Psoas muscle (tissue), 8 donors: ENCODE data around the gene FLT3LG. TPM values are rescaled to one million over a fixed set of nuclear protein-coding genes. Genes with fewer than 3 reads are reported as not detected.

Source experiments
- ATAC-seq, 4 donors: fragments of 200-7000 bp; cut with Tn5 transposase; one replicate each; pipeline ENCODE4 v1.9.1; 2020; ENCODE audit warnings: moderate library complexity in 3 of 4, mild to moderate bottlenecking in 2 of 4
- DNase-seq, 2 donors: peaks; one replicate each; pipeline ENCODE4 v3.0.0-alpha.2; 2020
- H3K27ac ChIP-seq: fragments of 200-600 bp; one replicate; pipeline ENCODE4 v1.8.0; 2022
- H3K27me3 ChIP-seq, 3 donors: fragments of 200-600 bp in 1 of 3; one replicate each; pipeline versions ENCODE4 v1.6.1 to v1.8.0; 2013 to 2022; ENCODE audit warnings: low read length in 2 of 3, mild to moderate bottlenecking in 2 of 3, moderate library complexity in 1 of 3; ENCODE audit not compliant: insufficient read depth in 3 of 3
- H3K36me3 ChIP-seq, 2 donors: fragments of 200-600 bp in 1 of 2; one replicate each; pipeline versions ENCODE4 v1.6.1 to v1.8.0; 2013 to 2022; ENCODE audit warnings: low read depth in 1 of 2, mild to moderate bottlenecking in 1 of 2, moderate library complexity in 1 of 2; ENCODE audit not compliant: insufficient read depth in 1 of 2
- H3K4me1 ChIP-seq: fragments of 200-600 bp; one replicate; pipeline ENCODE4 v1.8.0; 2022
- H3K4me3 ChIP-seq: fragments of 200-600 bp; one replicate; pipeline ENCODE4 v1.8.0; 2022; ENCODE audit warnings: mild to moderate bottlenecking
- H3K9me3 ChIP-seq: fragments of 200-600 bp; one replicate; pipeline ENCODE4 v1.8.0; 2022
- CTCF ChIP-seq: fragments of 200-600 bp; IDR thresholded peaks from one replicate; pipeline ENCODE4 v1.8.0; 2022; ENCODE audit warnings: antibody characterized with exemption
- WGBS, 3 donors: extraction: QIAGEN DNeasy Blood & Tissue Kit; methylation state at CpG; one replicate each; pipeline versions ENCODE4 v1.1.6 to v1.1.7; 2013; 5-methylcytosine and 5-hydroxymethylcytosine counted together
- intact Hi-C, 2 donors: fragments of 100-400 bp; cut with DNase I; formaldehyde crosslinking; loops; one replicate each; pipeline versions ENCODE4 v1.11.0 to v1.14.2; 2022
- polyA plus RNA-seq, 3 donors: library from polyadenylated mRNA; stranded (reverse); fragments of 200-250 nt; gene quantifications; one replicate each; pipeline ENCODE4 v1.2.3, GENCODE V29; 2013
- total RNA-seq, 4 donors: library from RNA; stranded (reverse); fragmentation: NEBNext Ultra II Directional in 2 of 4; extraction: Animal tissue kit (Norgen Biotek cat#: 25700) in 2 of 4; gene quantifications; one replicate each; pipeline versions ENCODE4 v1.2.1 to v1.2.4, GENCODE V29; 2021 to 2023
- donor health status: healthy with polysubstance abuse.
- donor health status: DM: no; HTN: no; CAD: no; lungs with moderate emphysema.
- donor health status: Bipolar disorder and iron deficiency.
- donor health status: healthy.
- donor health status: DM: yes; HTN: yes; CAD: no.
- donor health status: DM: no; HTN: no; CAD: no.
- donor health status: DM: no; HTN: no; CAD: no.
- donor health status: DM: yes; HTN: yes; CAD: no.

FLT3LG gene
- total and polyA plus RNA-seq, 7 donors: 1.9 to 4.5 (median 2.9) TPM

GRCh38 chr19:49497047-49497788 is 23.2 kb downstream of the FLT3LG start:
- DNase-seq: peak; percentile 61 to 72
- peak overlapping the region; percentile 98 for H3K27ac ChIP-seq
- intact Hi-C loops: loop anchor here (5.0 to 10.0 kb wide), 2 partner anchors 318 to 380 kb away; partner anchors contain the start of genes AKT1S1 (in 1 of the 2), FUZ (in 1 of the 2), MED25 (in 1 of the 2) and TBC1D17 (in 1 of the 2)
- peak overlapping the region; percentile 99 for H3K4me3 ChIP-seq
- peak in 1 of 4 donors; percentile 31 for ATAC-seq
- no peak for TF ChIP-seq CTCF
- WGBS, 3 donors: 17 to 27% (median 20%) methylated on average over 22 of the region's 22 CpGs
- H3K36me3 ChIP-seq: peaks cover 23 to 42% of the 10 kb centered on the region in 2 donors
- peaks cover 35% of the 10 kb centered on the region for H3K4me1 ChIP-seq
- no peaks in the 10 kb centered on the region for H3K9me3 ChIP-seq
- H3K27me3 ChIP-seq: no peaks in the 10 kb centered on the region

GRCh38 chr19:49497789-49498103 is 23.7 kb downstream of the FLT3LG start:
- TF ChIP-seq CTCF: no peak
- Histone ChIP-seq H3K27me3 (no peaks in the 10 kb centered on the region), H3K27ac (peak overlapping the region; percentile 98), H3K36me3 (peaks cover 19 to 37% of the 10 kb centered on the region in 2 donors), H3K4me3 (peak overlapping the region; percentile 99), H3K9me3 (no peaks in the 10 kb centered on the region), H3K4me1 (peaks cover 35% of the 10 kb centered on the region)
- ATAC-seq: no peak
- no peak for DNase-seq
- intact Hi-C loops: loop anchor here (5.0 to 10.0 kb wide), 2 partner anchors 317 to 380 kb away; partner anchors contain the start of genes AKT1S1 (in 1 of the 2), FUZ (in 1 of the 2), MED25 (in 1 of the 2) and TBC1D17 (in 1 of the 2)
- WGBS, 3 donors: 85 to 89% (median 88%) methylated on average over 12 of the region's 12 CpGs

- no peak for TF ChIP-seq CTCF
- Histone ChIP-seq H3K27ac (peak overlapping the region; percentile 98), H3K9me3 (no peaks in the 10 kb centered on the region), H3K36me3 (peaks cover 19 to 31% of the 10 kb centered on the region in 2 donors), H3K4me1 (peaks cover 41% of the 10 kb centered on the region), H3K4me3 (peak overlapping the region; percentile 99), H3K27me3 (no peaks in the 10 kb centered on the region)
- intact Hi-C loops: loop anchor here (5.0 to 10.0 kb wide), 2 partner anchors 316 to 379 kb away; partner anchors contain the start of genes AKT1S1 (in 1 of the 2), FUZ (in 1 of the 2), MED25 (in 1 of the 2) and TBC1D17 (in 1 of the 2)
- DNase-seq (no peak), ATAC-seq (no peak)
- 77 to 87% (median 80%) methylated on average over 7 of the region's 7 CpGs for WGBS, 3 donors
Observed at GRCh38 chr19:49498475-49498874, 24.5 kb downstream of the FLT3LG start.

GRCh38 chr19:49499030-49499670 is 25.1 kb downstream of the FLT3LG start:
- WGBS, 3 donors: 53 to 65% (median 57%) methylated on average over 19 of the region's 19 CpGs
- H3K4me1 ChIP-seq: peaks cover 42% of the 10 kb centered on the region
- DNase-seq: no peak

More at GRCh38 chr19:49499030-49499670, 25.1 kb downstream of the FLT3LG start:
- ATAC-seq: no peak
- Histone ChIP-seq H3K9me3 (no peaks in the 10 kb centered on the region), H3K27ac (peak overlapping the region; percentile 36), H3K36me3 (peaks cover 19 to 31% of the 10 kb centered on the region in 2 donors), H3K4me3 (peak overlapping the region; percentile 99), H3K27me3 (no peaks in the 10 kb centered on the region)
- intact Hi-C loops: loop anchor here (5.0 to 10.0 kb wide), 2 partner anchors 316 to 378 kb away; partner anchors contain the start of genes AKT1S1 (in 1 of the 2), FUZ (in 1 of the 2), MED25 (in 1 of the 2) and TBC1D17 (in 1 of the 2)
- TF ChIP-seq CTCF: no peak
